Measurements from ENCODE around the gene UBE2E2. TPM values are rescaled to one million over a fixed set of nuclear protein-coding genes. Genes with fewer than 3 reads are reported as not detected.

UBE2E2 gene
- polyA plus RNA-seq, 2 donors = 16.6 to 21.0 TPM

DNA sequence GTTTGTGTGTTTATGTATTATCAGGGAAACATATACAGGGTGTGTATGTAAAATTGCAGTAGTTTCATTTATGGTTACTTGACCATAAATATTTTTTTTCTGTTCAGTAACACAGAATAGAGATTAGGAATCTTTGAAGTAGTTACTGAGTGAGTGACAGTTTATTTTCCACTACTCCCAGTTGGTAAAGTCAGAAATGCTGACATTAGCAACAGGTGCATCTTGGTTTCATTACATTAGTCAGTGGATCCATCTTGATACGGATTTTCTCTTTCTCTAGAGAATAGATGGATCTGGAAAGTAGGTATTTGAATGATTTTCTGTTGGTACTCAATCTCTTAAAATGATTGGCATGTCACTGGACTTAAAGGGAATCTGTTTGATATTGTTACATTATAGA is 6.0 kb downstream of the UBE2E2 start:
- Histone ChIP-seq H3K4me1 (ENCODE audit: control insufficient read depth in 2 of 2, insufficient read depth in 2 of 2, low read length in 1 of 2) (no peaks in the 10 kb centered on the region), H3K36me3 (ENCODE audit: control insufficient read depth in 2 of 2, insufficient read depth in 2 of 2, low read length in 1 of 2) (no peaks in the 10 kb centered on the region), H3K4me3 (ENCODE audit: low read depth in 1 of 2, low read length in 2 of 2) (no peak overlapping the region), H3K9me3 (ENCODE audit: control insufficient read depth in 2 of 2, insufficient read depth in 1 of 2, low read depth in 1 of 2, low read length in 1 of 2) (no peaks in the 10 kb centered on the region), H3K27me3 (ENCODE audit: control insufficient read depth in 1 of 2, insufficient read depth in 2 of 2, low read length in 2 of 2) (no peaks in the 10 kb centered on the region), H3K27ac (ENCODE audit: low read depth in 2 of 2, low read length in 1 of 2) (no peak overlapping the region)
- WGBS, 2 donors = 46 to 59% methylated on average over 1 of the region's 1 CpG

DNA sequence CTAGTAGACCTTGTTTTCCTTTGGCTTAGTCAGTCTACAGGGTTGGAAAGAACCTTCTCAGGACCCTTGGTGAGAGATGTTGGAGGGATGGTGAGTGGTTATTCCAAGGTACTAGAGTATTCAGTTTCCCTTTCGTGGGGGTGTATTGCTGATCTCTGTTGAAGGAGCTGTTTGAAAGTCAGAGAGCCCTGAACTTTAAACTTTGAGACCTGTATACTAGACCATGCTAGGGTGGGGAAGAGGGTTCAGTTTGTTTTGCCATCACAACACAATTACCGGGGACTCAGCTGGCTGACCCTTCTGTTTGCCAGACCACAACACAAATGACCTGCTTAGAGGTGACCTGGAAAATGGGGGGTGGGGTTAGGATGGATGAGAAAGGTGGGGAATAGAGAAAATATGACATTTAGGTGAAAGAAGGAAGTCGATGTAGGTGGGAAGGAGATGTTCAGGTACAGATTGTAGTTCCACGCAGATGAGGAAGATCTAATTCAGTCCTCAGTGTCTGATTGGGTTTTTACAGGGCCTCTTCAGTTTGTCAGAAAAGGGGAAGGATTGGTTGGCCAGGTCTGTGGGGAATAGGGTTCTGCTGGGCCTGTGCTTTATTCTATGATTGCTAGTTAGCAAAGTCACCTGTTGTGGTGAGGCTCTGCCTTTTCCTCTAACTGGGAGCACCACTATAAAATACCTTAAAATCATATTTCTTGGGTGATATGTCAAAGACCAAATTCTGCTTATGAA is 6.8 kb downstream of the UBE2E2 start:
- Histone ChIP-seq H3K27ac (ENCODE audit: low read depth in 2 of 2, low read length in 1 of 2) (no peak overlapping the region), H3K36me3 (ENCODE audit: control insufficient read depth in 2 of 2, insufficient read depth in 2 of 2, low read length in 1 of 2) (no peaks in the 10 kb centered on the region), H3K27me3 (ENCODE audit: control insufficient read depth in 1 of 2, insufficient read depth in 2 of 2, low read length in 2 of 2) (no peaks in the 10 kb centered on the region), H3K4me3 (ENCODE audit: low read depth in 1 of 2, low read length in 2 of 2) (no peak overlapping the region), H3K4me1 (ENCODE audit: control insufficient read depth in 2 of 2, insufficient read depth in 2 of 2, low read length in 1 of 2) (no peaks in the 10 kb centered on the region), H3K9me3 (ENCODE audit: control insufficient read depth in 2 of 2, insufficient read depth in 1 of 2, low read depth in 1 of 2, low read length in 1 of 2) (no peaks in the 10 kb centered on the region)
- 86 to 93% methylated on average over 4 of the region's 4 CpGs for WGBS, 2 donors

DNA sequence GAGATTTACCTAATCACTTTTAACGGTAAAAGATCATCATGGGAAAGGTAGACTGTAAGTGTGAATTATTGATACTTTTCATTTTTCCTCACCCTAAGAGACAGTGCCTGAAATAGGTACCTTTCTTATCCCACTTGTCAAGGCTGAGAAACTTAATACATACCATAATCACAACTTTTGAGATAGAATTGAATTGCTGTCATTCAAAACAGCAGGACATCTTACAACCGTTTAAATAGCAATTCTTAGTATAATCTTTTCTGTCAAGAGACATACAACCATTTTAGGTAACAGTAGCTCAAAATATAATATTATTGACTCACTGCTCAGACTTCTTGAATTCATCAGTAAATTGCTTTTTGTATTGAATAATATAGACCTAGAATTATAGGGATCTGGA is 10.7 kb downstream of the UBE2E2 start:
- no peaks in the 10 kb centered on the region for H3K4me1 ChIP-seq (ENCODE audit: control insufficient read depth in 2 of 2, insufficient read depth in 2 of 2, low read length in 1 of 2)
- no peaks in the 10 kb centered on the region for H3K9me3 ChIP-seq (ENCODE audit: control insufficient read depth in 2 of 2, insufficient read depth in 1 of 2, low read depth in 1 of 2, low read length in 1 of 2)
- no peaks in the 10 kb centered on the region for H3K36me3 ChIP-seq (ENCODE audit: control insufficient read depth in 2 of 2, insufficient read depth in 2 of 2, low read length in 1 of 2)
- H3K27ac ChIP-seq (ENCODE audit: low read depth in 2 of 2, low read length in 1 of 2) = no peak overlapping the region
- H3K4me3 ChIP-seq (ENCODE audit: low read depth in 1 of 2, low read length in 2 of 2) = no peak overlapping the region
- H3K27me3 ChIP-seq (ENCODE audit: control insufficient read depth in 1 of 2, insufficient read depth in 2 of 2, low read length in 2 of 2) = no peaks in the 10 kb centered on the region
- WGBS, 2 donors = 62 to 63% methylated on average over 2 of the region's 2 CpGs

DNA sequence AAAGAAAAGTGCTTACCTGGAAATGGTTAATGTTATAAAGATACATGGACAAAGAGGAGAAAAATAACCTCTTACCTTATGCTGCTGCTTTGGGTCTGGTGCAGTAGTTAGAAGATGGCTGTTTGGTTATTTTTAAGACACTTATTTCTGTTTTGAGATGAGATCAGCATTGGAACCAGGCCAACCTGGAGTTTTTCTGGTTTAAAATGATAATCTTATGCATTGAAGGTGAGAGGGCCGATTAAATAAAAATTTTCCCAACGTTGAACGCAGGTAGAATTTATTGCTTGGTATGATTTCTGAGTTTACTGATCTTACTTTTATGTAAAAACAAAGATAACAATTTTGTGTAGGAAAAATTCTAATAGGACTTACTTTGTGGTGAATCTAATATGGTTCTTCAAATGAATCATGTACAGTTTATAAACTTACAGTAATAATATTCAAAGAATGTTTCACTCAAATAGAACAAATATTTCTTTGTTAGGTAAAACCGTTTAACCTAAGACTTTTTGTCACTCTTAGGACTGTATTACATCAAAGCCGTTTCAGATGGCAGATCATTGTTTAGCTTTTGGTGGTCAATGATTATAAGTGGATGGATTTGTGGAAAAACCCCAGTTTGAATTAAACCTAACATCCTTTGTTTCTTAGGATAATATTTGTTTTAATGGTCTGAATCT is 14.9 kb downstream of the UBE2E2 start:
- WGBS, 2 donors = 77 to 78% methylated on average over 5 of the region's 5 CpGs
- H3K4me1 ChIP-seq (ENCODE audit: control insufficient read depth in 2 of 2, insufficient read depth in 2 of 2, low read length in 1 of 2) = no peaks in the 10 kb centered on the region
- H3K4me3 ChIP-seq (ENCODE audit: low read depth in 1 of 2, low read length in 2 of 2) = no peak overlapping the region
- H3K27ac ChIP-seq (ENCODE audit: low read depth in 2 of 2, low read length in 1 of 2) = no peak overlapping the region
- H3K36me3 ChIP-seq (ENCODE audit: control insufficient read depth in 2 of 2, insufficient read depth in 2 of 2, low read length in 1 of 2) = no peaks in the 10 kb centered on the region
- H3K9me3 ChIP-seq (ENCODE audit: control insufficient read depth in 2 of 2, insufficient read depth in 1 of 2, low read depth in 1 of 2, low read length in 1 of 2) = no peaks in the 10 kb centered on the region
- H3K27me3 ChIP-seq (ENCODE audit: control insufficient read depth in 1 of 2, insufficient read depth in 2 of 2, low read length in 2 of 2) = no peaks in the 10 kb centered on the region

DNA sequence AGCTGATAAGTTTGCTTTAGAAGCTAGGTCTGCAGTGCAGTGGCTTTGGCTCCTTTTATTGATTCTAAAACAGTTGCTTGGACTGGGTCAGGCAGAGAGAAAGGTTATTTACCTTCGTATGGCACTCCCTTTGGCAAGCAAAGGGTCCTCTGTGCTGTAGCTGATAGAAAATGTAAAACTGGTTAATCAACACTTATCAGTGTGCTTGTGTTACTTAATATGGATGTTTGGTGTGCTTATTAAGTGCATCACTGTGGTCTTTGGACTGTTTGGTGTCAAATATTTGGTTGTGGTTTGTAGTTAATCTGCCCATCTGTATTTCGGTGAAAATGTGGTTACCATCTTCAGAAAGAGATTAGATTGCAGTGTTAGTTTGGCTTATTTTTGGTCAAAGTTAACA is 16.0 kb downstream of the UBE2E2 start:
- WGBS, 2 donors = 33 to 39% methylated on average over 2 of the region's 2 CpGs
- Histone ChIP-seq H3K9me3 (ENCODE audit: control insufficient read depth in 2 of 2, insufficient read depth in 1 of 2, low read depth in 1 of 2, low read length in 1 of 2) (no peaks in the 10 kb centered on the region), H3K4me1 (ENCODE audit: control insufficient read depth in 2 of 2, insufficient read depth in 2 of 2, low read length in 1 of 2) (no peaks in the 10 kb centered on the region), H3K27me3 (ENCODE audit: control insufficient read depth in 1 of 2, insufficient read depth in 2 of 2, low read length in 2 of 2) (no peaks in the 10 kb centered on the region), H3K27ac (ENCODE audit: low read depth in 2 of 2, low read length in 1 of 2) (no peak overlapping the region), H3K4me3 (ENCODE audit: low read depth in 1 of 2, low read length in 2 of 2) (no peak overlapping the region), H3K36me3 (ENCODE audit: control insufficient read depth in 2 of 2, insufficient read depth in 2 of 2, low read length in 1 of 2) (no peaks in the 10 kb centered on the region)

DNA sequence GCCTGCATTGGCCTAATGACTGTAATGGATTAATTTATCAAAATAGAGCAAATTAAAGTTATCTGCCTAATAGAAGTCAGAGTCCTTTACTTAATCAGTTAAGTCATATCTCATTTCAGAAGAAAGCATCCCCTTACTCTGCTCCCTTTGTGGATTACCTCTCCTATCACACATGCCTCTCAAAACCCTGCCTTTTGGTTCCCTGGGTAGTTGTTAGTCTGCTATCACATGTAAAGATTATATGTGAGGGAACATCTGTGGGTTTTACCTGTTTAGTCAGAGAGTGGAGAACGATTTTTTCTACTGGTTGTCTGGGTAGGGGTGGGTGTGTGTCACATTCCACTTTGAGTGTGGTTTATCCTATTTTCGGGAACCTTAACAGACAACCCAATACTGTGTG is 16.4 kb downstream of the UBE2E2 start:
- Histone ChIP-seq H3K27me3 (ENCODE audit: control insufficient read depth in 1 of 2, insufficient read depth in 2 of 2, low read length in 2 of 2) (no peaks in the 10 kb centered on the region), H3K9me3 (ENCODE audit: control insufficient read depth in 2 of 2, insufficient read depth in 1 of 2, low read depth in 1 of 2, low read length in 1 of 2) (no peaks in the 10 kb centered on the region)
- WGBS, 2 donors = 55 to 64% methylated on average over 2 of the region's 2 CpGs

DNA sequence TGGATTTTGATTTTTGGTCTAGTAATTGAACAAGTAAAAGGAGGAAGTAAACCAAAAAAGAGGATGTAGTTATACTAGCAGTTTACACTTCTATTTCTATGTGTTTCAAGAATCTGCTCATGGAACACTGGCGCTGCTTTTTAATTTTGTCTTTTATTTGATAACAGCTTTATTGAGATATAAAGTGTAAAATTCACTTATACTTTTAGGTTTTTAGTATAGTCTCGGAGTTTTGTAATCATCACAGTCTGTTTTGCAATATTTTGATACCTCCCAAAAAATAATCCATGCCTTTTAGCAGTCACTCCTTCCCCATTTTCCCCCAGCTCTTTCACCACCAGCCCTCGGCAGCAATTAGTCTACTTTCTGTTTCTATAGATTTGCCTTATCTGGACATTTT is 18.0 kb downstream of the UBE2E2 start:
- 89 to 94% methylated on average over 3 of the region's 3 CpGs for WGBS, 2 donors
- H3K36me3 ChIP-seq (ENCODE audit: control insufficient read depth in 2 of 2, insufficient read depth in 2 of 2, low read length in 1 of 2) = no peaks in the 10 kb centered on the region
- H3K4me1 ChIP-seq (ENCODE audit: control insufficient read depth in 2 of 2, insufficient read depth in 2 of 2, low read length in 1 of 2) = no peaks in the 10 kb centered on the region
- H3K27me3 ChIP-seq (ENCODE audit: control insufficient read depth in 1 of 2, insufficient read depth in 2 of 2, low read length in 2 of 2) = no peaks in the 10 kb centered on the region
- no peak overlapping the region for H3K4me3 ChIP-seq (ENCODE audit: low read depth in 1 of 2, low read length in 2 of 2)
- no peak overlapping the region for H3K27ac ChIP-seq (ENCODE audit: low read depth in 2 of 2, low read length in 1 of 2)
- no peaks in the 10 kb centered on the region for H3K9me3 ChIP-seq (ENCODE audit: control insufficient read depth in 2 of 2, insufficient read depth in 1 of 2, low read depth in 1 of 2, low read length in 1 of 2)

More for the DNA sequence above, 16.4 kb downstream of the UBE2E2 start:
- no peaks in the 10 kb centered on the region for H3K4me1 ChIP-seq (ENCODE audit: control insufficient read depth in 2 of 2, insufficient read depth in 2 of 2, low read length in 1 of 2)
- no peaks in the 10 kb centered on the region for H3K36me3 ChIP-seq (ENCODE audit: control insufficient read depth in 2 of 2, insufficient read depth in 2 of 2, low read length in 1 of 2)
- no peak overlapping the region for H3K27ac ChIP-seq (ENCODE audit: low read depth in 2 of 2, low read length in 1 of 2)
- no peak overlapping the region for H3K4me3 ChIP-seq (ENCODE audit: low read depth in 1 of 2, low read length in 2 of 2)

DNA sequence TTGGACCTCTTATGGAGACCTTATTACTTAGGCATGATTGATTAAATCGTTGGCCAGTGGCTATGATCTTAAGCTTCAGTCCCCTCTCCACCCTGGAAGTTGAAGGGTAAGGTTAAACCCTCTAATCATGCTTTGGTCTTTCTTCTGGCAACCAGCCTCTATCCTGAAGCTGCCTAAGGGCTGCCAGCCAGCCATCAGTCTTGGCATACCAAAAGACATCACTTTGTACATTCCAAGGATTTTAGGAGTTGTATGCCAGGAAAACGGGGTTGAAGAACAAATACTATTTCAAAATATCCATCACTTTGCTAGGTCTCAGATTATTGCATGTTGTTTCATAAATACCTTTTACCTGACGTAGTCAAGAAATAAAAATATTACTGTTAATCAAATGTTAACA is 28.9 kb downstream of the UBE2E2 start:
- no peaks in the 10 kb centered on the region for H3K9me3 ChIP-seq (ENCODE audit: control insufficient read depth in 2 of 2, insufficient read depth in 1 of 2, low read depth in 1 of 2, low read length in 1 of 2)
- no peaks in the 10 kb centered on the region for H3K27me3 ChIP-seq (ENCODE audit: control insufficient read depth in 1 of 2, insufficient read depth in 2 of 2, low read length in 2 of 2)
- H3K27ac ChIP-seq (ENCODE audit: low read depth in 2 of 2, low read length in 1 of 2) = no peak overlapping the region
- no peaks in the 10 kb centered on the region for H3K4me1 ChIP-seq (ENCODE audit: control insufficient read depth in 2 of 2, insufficient read depth in 2 of 2, low read length in 1 of 2)
- WGBS, 2 donors = 54 to 63% methylated on average over 3 of the region's 3 CpGs
- H3K36me3 ChIP-seq (ENCODE audit: control insufficient read depth in 2 of 2, insufficient read depth in 2 of 2, low read length in 1 of 2) = no peaks in the 10 kb centered on the region
- H3K4me3 ChIP-seq (ENCODE audit: low read depth in 1 of 2, low read length in 2 of 2) = no peak overlapping the region

DNA sequence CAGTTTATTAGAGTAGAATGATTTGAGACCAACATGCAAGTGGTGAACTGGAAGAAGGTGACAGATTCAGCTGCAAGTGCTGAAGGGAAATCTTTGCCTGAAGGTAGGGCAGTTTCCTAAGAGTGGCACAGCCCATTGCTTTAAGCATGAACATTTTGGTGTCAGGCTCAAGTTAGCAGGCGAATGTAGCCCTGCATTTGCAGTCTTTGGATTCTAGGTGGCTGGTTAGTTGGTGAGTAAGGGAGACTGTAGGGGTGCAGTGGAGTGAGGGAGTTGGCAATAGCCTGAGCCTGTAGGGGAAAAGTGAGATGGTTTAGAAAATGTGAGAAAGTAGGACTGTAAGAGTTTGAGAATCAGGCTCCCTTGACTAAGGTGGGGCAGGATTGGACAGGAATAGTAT is 29.7 kb downstream of the UBE2E2 start:
- no peaks in the 10 kb centered on the region for H3K27me3 ChIP-seq (ENCODE audit: control insufficient read depth in 1 of 2, insufficient read depth in 2 of 2, low read length in 2 of 2)
- WGBS, 2 donors = 91 to 92% methylated on average over 1 of the region's 1 CpG
- no peaks in the 10 kb centered on the region for H3K9me3 ChIP-seq (ENCODE audit: control insufficient read depth in 2 of 2, insufficient read depth in 1 of 2, low read depth in 1 of 2, low read length in 1 of 2)

DNA sequence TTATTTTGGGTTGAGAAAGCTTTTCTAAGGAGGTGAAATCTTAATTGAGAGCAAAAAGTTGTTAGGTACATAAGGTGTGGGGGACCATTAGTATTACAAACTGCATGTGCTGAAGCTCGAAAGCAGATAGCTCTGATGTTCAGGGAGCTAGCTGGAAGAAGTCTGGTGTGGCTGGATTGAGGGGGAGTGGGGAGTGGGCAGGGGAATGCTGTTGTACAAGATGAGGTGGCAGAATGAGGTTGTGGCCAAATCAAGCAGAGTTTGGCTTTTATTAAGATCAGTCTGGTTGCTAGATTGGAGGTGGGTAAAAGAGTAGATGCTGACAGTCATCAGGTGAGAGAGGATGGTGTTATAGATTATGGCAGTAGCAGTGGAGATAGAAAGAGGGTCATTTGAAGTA is 32.1 kb downstream of the UBE2E2 start:
- Histone ChIP-seq H3K36me3 (ENCODE audit: control insufficient read depth in 2 of 2, insufficient read depth in 2 of 2, low read length in 1 of 2) (no peaks in the 10 kb centered on the region), H3K27me3 (ENCODE audit: control insufficient read depth in 1 of 2, insufficient read depth in 2 of 2, low read length in 2 of 2) (no peaks in the 10 kb centered on the region), H3K4me3 (ENCODE audit: low read depth in 1 of 2, low read length in 2 of 2) (no peak overlapping the region), H3K4me1 (ENCODE audit: control insufficient read depth in 2 of 2, insufficient read depth in 2 of 2, low read length in 1 of 2) (no peaks in the 10 kb centered on the region), H3K9me3 (ENCODE audit: control insufficient read depth in 2 of 2, insufficient read depth in 1 of 2, low read depth in 1 of 2, low read length in 1 of 2) (no peaks in the 10 kb centered on the region), H3K27ac (ENCODE audit: low read depth in 2 of 2, low read length in 1 of 2) (no peak overlapping the region)
- WGBS, 2 donors = 88 to 90% methylated on average over 1 of the region's 1 CpG

More for the DNA sequence above, 29.7 kb downstream of the UBE2E2 start:
- Histone ChIP-seq H3K4me3 (ENCODE audit: low read depth in 1 of 2, low read length in 2 of 2) (no peak overlapping the region), H3K36me3 (ENCODE audit: control insufficient read depth in 2 of 2, insufficient read depth in 2 of 2, low read length in 1 of 2) (no peaks in the 10 kb centered on the region), H3K27ac (ENCODE audit: low read depth in 2 of 2, low read length in 1 of 2) (no peak overlapping the region), H3K4me1 (ENCODE audit: control insufficient read depth in 2 of 2, insufficient read depth in 2 of 2, low read length in 1 of 2) (no peaks in the 10 kb centered on the region)
